ENCODE measurements around the gene GATD1.

GATD1 gene

DNA sequence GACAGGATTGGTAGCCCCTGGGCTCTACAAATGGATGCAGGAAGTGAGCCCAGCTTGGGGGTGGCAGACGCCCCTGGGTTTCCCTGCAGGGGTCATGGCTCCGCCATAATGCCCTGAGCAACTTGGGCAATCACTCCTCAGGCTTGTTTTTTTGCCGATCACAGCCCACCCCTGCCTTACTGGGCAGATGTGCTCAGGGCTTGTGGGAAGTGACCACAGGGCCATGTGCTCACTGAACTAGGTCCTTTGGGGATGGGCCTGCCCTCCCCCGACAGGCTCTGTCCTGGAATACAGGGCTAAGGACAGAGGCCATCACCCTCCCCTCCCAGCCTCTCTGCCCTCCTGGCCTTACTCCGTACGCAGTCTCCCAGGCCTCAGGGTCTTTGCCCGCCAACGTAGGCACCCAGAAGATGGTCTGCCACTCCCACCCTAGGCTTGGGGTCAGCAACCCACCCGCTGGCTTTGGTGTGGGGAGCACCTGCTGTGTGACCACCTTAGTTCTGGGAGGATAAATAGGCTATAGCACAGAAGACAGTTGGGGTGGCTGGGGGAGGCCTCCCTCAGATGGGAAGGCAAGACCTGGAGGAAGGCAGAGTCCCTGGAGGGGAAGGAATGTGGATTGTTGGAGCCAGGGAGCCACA, 36.3 kb upstream of the GATD1 start:
- DNase-seq = no peak
- Histone ChIP-seq H3K9me3 (ENCODE audit: severe bottlenecking) (no peaks in the 10 kb centered on the region), H3K27me3 (ENCODE audit: insufficient read depth, low read depth, severe bottlenecking) (no peaks in the 10 kb centered on the region), H3K36me3 (peaks cover 45% of the 10 kb centered on the region), H3K27ac (no peak overlapping the region), H3K4me3 (ENCODE audit: low read depth, low read length) (no peak overlapping the region)
- TF ChIP-seq, protein P1, sequence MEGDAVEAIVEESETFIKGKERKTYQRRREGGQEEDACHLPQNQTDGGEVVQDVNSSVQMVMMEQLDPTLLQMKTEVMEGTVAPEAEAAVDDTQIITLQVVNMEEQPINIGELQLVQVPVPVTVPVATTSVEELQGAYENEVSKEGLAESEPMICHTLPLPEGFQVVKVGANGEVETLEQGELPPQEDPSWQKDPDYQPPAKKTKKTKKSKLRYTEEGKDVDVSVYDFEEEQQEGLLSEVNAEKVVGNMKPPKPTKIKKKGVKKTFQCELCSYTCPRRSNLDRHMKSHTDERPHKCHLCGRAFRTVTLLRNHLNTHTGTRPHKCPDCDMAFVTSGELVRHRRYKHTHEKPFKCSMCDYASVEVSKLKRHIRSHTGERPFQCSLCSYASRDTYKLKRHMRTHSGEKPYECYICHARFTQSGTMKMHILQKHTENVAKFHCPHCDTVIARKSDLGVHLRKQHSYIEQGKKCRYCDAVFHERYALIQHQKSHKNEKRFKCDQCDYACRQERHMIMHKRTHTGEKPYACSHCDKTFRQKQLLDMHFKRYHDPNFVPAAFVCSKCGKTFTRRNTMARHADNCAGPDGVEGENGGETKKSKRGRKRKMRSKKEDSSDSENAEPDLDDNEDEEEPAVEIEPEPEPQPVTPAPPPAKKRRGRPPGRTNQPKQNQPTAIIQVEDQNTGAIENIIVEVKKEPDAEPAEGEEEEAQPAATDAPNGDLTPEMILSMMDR (IDR thresholded peaks at IDR 0.05; ENCODE audit: low read depth, low read length) = no peak

DNA sequence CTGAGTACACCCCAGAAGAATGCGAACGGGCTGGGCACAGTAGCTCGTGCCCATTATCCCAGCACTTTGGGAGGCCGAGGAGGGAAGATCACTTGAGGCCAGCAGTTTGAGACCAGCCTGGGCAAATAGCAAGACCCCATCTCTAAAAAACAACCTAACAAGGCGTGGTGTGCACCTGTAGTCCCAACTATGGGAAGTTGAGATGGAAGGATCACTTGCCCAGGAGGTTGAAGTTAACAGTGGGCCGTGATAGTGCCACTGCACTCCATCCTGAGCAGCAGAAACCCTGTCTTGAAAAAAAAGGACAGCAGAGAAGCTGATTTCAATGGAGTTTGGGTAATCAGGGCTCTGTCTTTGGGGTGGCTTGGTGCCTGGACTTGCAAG, 35.8 kb upstream of the GATD1 start:
- H3K4me3 ChIP-seq (ENCODE audit: low read depth, low read length) = no peak overlapping the region
- peaks cover 45% of the 10 kb centered on the region for H3K36me3 ChIP-seq
- TF ChIP-seq, protein P1 (IDR thresholded peaks at IDR 0.05; ENCODE audit: low read depth, low read length) = no peak
- DNase-seq = no peak
- no peaks in the 10 kb centered on the region for H3K27me3 ChIP-seq (ENCODE audit: insufficient read depth, low read depth, severe bottlenecking)
- no peak overlapping the region for H3K27ac ChIP-seq
- H3K9me3 ChIP-seq (ENCODE audit: severe bottlenecking) = no peaks in the 10 kb centered on the region

DNA sequence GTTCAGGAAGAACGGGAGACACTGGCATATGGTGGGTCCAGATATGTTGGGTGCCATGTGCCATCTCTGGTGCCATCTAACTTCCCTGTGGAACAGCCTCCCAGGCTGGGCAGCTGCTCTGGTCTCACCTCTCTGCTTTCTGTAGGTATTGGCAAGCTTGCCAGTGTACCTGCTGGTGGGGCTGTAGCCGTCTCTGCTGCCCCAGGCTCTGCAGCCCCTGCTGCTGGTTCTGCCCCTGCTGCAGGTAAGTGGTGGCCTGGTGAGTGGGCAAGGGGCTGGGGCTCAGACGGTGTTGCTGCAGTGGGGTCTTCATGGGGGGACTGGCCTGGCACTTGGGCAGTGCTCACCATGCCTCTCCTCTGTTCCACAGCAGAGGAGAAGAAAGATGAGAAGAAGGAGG, 35.1 kb upstream of the GATD1 start:
- Histone ChIP-seq H3K27ac (no peak overlapping the region), H3K36me3 (peaks cover 45% of the 10 kb centered on the region)
- no peak for DNase-seq

GRCh38 chr11:811446-812245, 34.4 kb upstream of the GATD1 start:
- H3K27me3 ChIP-seq (ENCODE audit: insufficient read depth, low read depth, severe bottlenecking) = no peaks in the 10 kb centered on the region
- peaks cover 45% of the 10 kb centered on the region for H3K36me3 ChIP-seq
- TF ChIP-seq, protein P1 (IDR thresholded peaks at IDR 0.05; ENCODE audit: low read depth, low read length) = no peak
- H3K27ac ChIP-seq = peak overlapping the region; percentile 11
- no peak overlapping the region for H3K4me3 ChIP-seq (ENCODE audit: low read depth, low read length)
- H3K9me3 ChIP-seq (ENCODE audit: severe bottlenecking) = no peaks in the 10 kb centered on the region
- DNase-seq = no peak

More for the DNA sequence above, 35.1 kb upstream of the GATD1 start:
- no peaks in the 10 kb centered on the region for H3K9me3 ChIP-seq (ENCODE audit: severe bottlenecking)
- TF ChIP-seq, protein P1 (IDR thresholded peaks at IDR 0.05; ENCODE audit: low read depth, low read length) = no peak
- H3K27me3 ChIP-seq (ENCODE audit: insufficient read depth, low read depth, severe bottlenecking) = no peaks in the 10 kb centered on the region
- no peak overlapping the region for H3K4me3 ChIP-seq (ENCODE audit: low read depth, low read length)

DNA sequence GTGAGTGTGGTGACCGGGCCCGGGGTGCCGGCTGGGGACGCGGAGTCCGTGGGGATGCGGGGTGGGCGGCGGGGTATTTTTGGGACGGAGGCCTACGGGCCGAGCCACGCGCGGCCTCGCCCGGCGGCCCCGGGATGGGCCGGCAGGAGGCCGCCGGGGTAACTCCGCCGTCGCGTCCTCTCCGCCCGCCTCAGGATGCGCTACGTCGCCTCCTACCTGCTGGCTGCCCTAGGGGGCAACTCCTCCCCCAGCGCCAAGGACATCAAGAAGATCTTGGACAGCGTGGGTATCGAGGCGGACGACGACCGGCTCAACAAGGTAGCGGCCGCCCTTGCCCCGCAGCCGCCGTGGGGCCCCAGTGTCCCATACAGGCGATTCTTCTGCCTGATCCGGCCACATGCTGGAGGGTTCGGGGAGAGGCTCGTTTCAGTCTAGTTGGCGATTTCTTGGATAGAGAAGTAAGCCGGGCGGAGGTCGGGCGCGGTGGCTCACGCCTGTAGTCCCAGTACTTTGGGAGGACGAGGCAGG, 32.8 kb upstream of the GATD1 start:
- no peaks in the 10 kb centered on the region for H3K27me3 ChIP-seq (ENCODE audit: insufficient read depth, low read depth, severe bottlenecking)
- peak overlapping the region; percentile 100 for H3K27ac ChIP-seq
- H3K36me3 ChIP-seq = peaks cover 43% of the 10 kb centered on the region
- TF ChIP-seq, protein P1 (IDR thresholded peaks at IDR 0.05; ENCODE audit: low read depth, low read length) = no peak
- DNase-seq = no peak
- no peaks in the 10 kb centered on the region for H3K9me3 ChIP-seq (ENCODE audit: severe bottlenecking)
- H3K4me3 ChIP-seq (ENCODE audit: low read depth, low read length) = peak overlapping the region; percentile 64
